ENCODE measurements around the gene COL5A1. TPM values are rescaled to one million over a fixed set of nuclear protein-coding genes. Genes with fewer than 3 reads are reported as not detected.

The COL5A1 gene
- total RNA-seq, 1 experiment from 2014 or later = 9.5 TPM

GRCh38 chr9:134694368-134694665 is 52.7 kb downstream of the COL5A1 start:
- no peak overlapping the region for H3K23ac ChIP-seq (ENCODE audit: insufficient read length, low read depth, low read length)
- no peak overlapping the region for H4K5ac ChIP-seq (ENCODE audit: insufficient read length, low read depth, low read length)
- H3K27ac ChIP-seq (ENCODE audit: insufficient read length, low read depth, low read length) = no peak overlapping the region
- H2BK15ac ChIP-seq (ENCODE audit: low read depth, low read length) = no peak overlapping the region
- Mint-ChIP-seq H3K27ac (no peak overlapping the region), H3K36me3 (ENCODE audit: insufficient read depth in 1 of 3, low read depth in 3 of 3) (no peaks in the 10 kb centered on the region; a peak in 2 of 7 replicates), H3K4me3 (no peak overlapping the region), H3K9me3 (no peaks in the 10 kb centered on the region; a peak in 1 of 5 replicates), H3K4me1 (peaks cover 3 to 4% of the 10 kb centered on the region in 2 experiments), H3K27me3 (ENCODE audit: low read depth) (no peaks in the 10 kb centered on the region)
- no peaks in the 10 kb centered on the region for H4K20me1 ChIP-seq (ENCODE audit: control insufficient read depth, insufficient read depth, insufficient read length)
- no peak overlapping the region for H2AK5ac ChIP-seq (ENCODE audit: insufficient read length, low read length)
- no peak for DNase-seq
- no peak overlapping the region for H3T11ph ChIP-seq (ENCODE audit: low read length)
- TF ChIP-seq CTCF (conservative IDR thresholded peaks at IDR 0.05) = no peak
- no peak overlapping the region for H3K14ac ChIP-seq (ENCODE audit: insufficient read depth, low read length)
- no peak overlapping the region for H3K56ac ChIP-seq (ENCODE audit: insufficient read length, low read depth, low read length)
- H3K9me3 ChIP-seq (ENCODE audit: control insufficient read depth, low read depth, low read length) = no peaks in the 10 kb centered on the region
- H2AFZ ChIP-seq (ENCODE audit: low read length) = no peak overlapping the region
- H3K79me1 ChIP-seq (ENCODE audit: insufficient read depth, low read depth, low read length, poor library complexity, severe bottlenecking) = no peaks in the 10 kb centered on the region
- no peaks in the 10 kb centered on the region for H3K27me3 ChIP-seq (ENCODE audit: insufficient read depth, low read length)
- H3K79me2 ChIP-seq (ENCODE audit: insufficient read depth, low read length) = no peaks in the 10 kb centered on the region
- no peak overlapping the region for H2BK5ac ChIP-seq (ENCODE audit: insufficient read length, low read length)
- H3K4me2 ChIP-seq (ENCODE audit: insufficient read depth, insufficient read length, low read length) = no peak overlapping the region
- H4K91ac ChIP-seq (ENCODE audit: insufficient read length, low read depth, low read length) = no peak overlapping the region
- H3K23me2 ChIP-seq (ENCODE audit: insufficient read length, low read depth, low read length, poor library complexity, severe bottlenecking) = no peaks in the 10 kb centered on the region
- no peak overlapping the region for H2BK12ac ChIP-seq (ENCODE audit: insufficient read length, low read depth, low read length)
- H2BK20ac ChIP-seq (ENCODE audit: low read depth, low read length, poor library complexity, severe bottlenecking) = no peak overlapping the region
- no CpG with 5 or more reads among the region's 6 CpGs for WGBS (ENCODE audit: extremely low coverage, insufficient read length, low lambda C conversion rate)
- no peak overlapping the region for H3K9ac ChIP-seq (ENCODE audit: extremely low read depth, insufficient read length, low read length)
- H3K18ac ChIP-seq (ENCODE audit: insufficient read length, low read depth, low read length) = no peak overlapping the region
- H4K8ac ChIP-seq (replicated peaks; ENCODE audit: insufficient read length, low read depth, low read length) = no peak overlapping the region
- no peak overlapping the region for H2BK120ac ChIP-seq (ENCODE audit: low read depth, low read length, poor library complexity, severe bottlenecking)
- no peak overlapping the region for H3K4ac ChIP-seq (ENCODE audit: low read depth, low read length)
- no peaks in the 10 kb centered on the region for H3K4me1 ChIP-seq (ENCODE audit: insufficient read depth, low read length)
